ENCODE results near the gene CDH5. TPM values are rescaled to one million over a fixed set of nuclear protein-coding genes. Genes with fewer than 3 reads are reported as not detected.

Gene CDH5
- total and polyA plus RNA-seq, 2 of the 13 experiments (the other 11 are each of a cell fraction or from before 2014, with no cell fraction given) = 0.71 to 1.1 TPM

GRCh38 chr16:66418165-66418962 lies 51.9 kb downstream of the CDH5 start:
- no TSS peak for BruUV-seq (replicated peaks)
- H2AFZ ChIP-seq (ENCODE audit: low read length) = no peak overlapping the region
- H3K4me3 ChIP-seq (replicated peaks in 1 of 3; ENCODE audit: insufficient read depth in 1 of 3, low read depth in 2 of 3, low read length in 3 of 3) = no peak overlapping the region
- intact Hi-C loops (cut with micrococcal nuclease; ENCODE audit: unreplicated experiment) = no loop called here
- H4K20me1 ChIP-seq (ENCODE audit: insufficient read depth, low read length) = no peaks in the 10 kb centered on the region
- H3K4me2 ChIP-seq (ENCODE audit: low read depth, low read length) = no peak overlapping the region
- no peaks in the 10 kb centered on the region for H3K36me3 ChIP-seq (replicated peaks in 1 of 2; ENCODE audit: control insufficient read depth in 1 of 2, insufficient read depth in 2 of 2, low read length in 2 of 2)
- no peak overlapping the region for H3K9ac ChIP-seq (ENCODE audit: insufficient read depth, low read depth, low read length)
- 37% methylated on average over 9 of the region's 9 CpGs for WGBS (ENCODE audit: low lambda C conversion rate)
- no peaks in the 10 kb centered on the region for H3K79me2 ChIP-seq (ENCODE audit: insufficient read depth, low read length)
- POLR2A ChIA-PET = interaction anchor here (0.9 to 1.6 kb wide), 2 partner anchors 10 to 16 kb away, joined by 3 read pairs; no protein-coding TSS in a partner anchor
- peaks cover 13% of the 10 kb centered on the region for H3K4me1 ChIP-seq (ENCODE audit: insufficient read depth, low read length)
- DNase-seq (ENCODE audit: low spot score) (no peak), ATAC-seq (no peak), FAIRE-seq (no peak)
- TF ChIP-seq, protein P1, sequence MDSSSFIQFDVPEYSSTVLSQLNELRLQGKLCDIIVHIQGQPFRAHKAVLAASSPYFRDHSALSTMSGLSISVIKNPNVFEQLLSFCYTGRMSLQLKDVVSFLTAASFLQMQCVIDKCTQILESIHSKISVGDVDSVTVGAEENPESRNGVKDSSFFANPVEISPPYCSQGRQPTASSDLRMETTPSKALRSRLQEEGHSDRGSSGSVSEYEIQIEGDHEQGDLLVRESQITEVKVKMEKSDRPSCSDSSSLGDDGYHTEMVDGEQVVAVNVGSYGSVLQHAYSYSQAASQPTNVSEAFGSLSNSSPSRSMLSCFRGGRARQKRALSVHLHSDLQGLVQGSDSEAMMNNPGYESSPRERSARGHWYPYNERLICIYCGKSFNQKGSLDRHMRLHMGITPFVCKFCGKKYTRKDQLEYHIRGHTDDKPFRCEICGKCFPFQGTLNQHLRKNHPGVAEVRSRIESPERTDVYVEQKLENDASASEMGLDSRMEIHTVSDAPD (CRISPR knock-in tag; IDR thresholded peaks at IDR 0.05) = no peak
- TF ChIP-seq ZNF292 (CRISPR knock-in tag; IDR thresholded peaks at IDR 0.05; ENCODE audit: borderline replicate concordance, low read depth) (no peak), KLF12 (CRISPR knock-in tag; IDR thresholded peaks at IDR 0.05; ENCODE audit: borderline replicate concordance) (no peak), ZNF792 (CRISPR knock-in tag; IDR thresholded peaks at IDR 0.05) (no peak), SMC3 (IDR thresholded peaks at IDR 0.05; ENCODE audit: low read length) (no peak), ZNF713 (CRISPR knock-in tag; IDR thresholded peaks at IDR 0.05) (no peak), KDM6A (CRISPR knock-in tag; IDR thresholded peaks at IDR 0.05; ENCODE audit: low read depth) (no peak), ZMYM3 (CRISPR knock-in tag; IDR thresholded peaks at IDR 0.05) (no peak), MAFK (conservative IDR thresholded peaks at IDR 0.05 in 1 of 2, IDR thresholded peaks at IDR 0.05 in 1 of 2; ENCODE audit: low read length in 2 of 2) (no peak), RCOR2 (CRISPR knock-in tag; IDR thresholded peaks at IDR 0.05) (no peak), CREBL2 (CRISPR knock-in tag; IDR thresholded peaks at IDR 0.05; ENCODE audit: borderline replicate concordance) (no peak), ZBTB46 (CRISPR knock-in tag; IDR thresholded peaks at IDR 0.05; ENCODE audit: borderline replicate concordance) (no peak), FOXO1 (CRISPR knock-in tag; IDR thresholded peaks at IDR 0.05) (no peak), HDAC2 (CRISPR knock-in tag; IDR thresholded peaks at IDR 0.05) (no peak), MXD1 (CRISPR knock-in tag; IDR thresholded peaks at IDR 0.05) (no peak)
- no peaks in the 10 kb centered on the region for H3K9me3 ChIP-seq (ENCODE audit: low read length)
- H3K27ac ChIP-seq (ENCODE audit: extremely low read length, insufficient read depth, low read length) = no peak overlapping the region
- CTCF ChIA-PET (ENCODE audit: low intra/inter-chr PET ratio, low total read pairs) = no interaction called here
- in situ Hi-C loops (cut with HindIII; ENCODE audit: extremely low pct_ligation_motif_present, low pct_unique_long_range_greater_than_20kb) = loop anchor here (25.0 kb wide), 1 partner anchor 444 kb away; no protein-coding TSS in a partner anchor
- H3K27me3 ChIP-seq (ENCODE audit: control insufficient read depth in 1 of 2, insufficient read depth in 2 of 2, low read length in 2 of 2) = peaks cover 0 to 41% of the 10 kb centered on the region in 2 experiments; a peak in 2 of 5 replicates

All from HepG2 (cell line).